K562 (cell line): ENCODE data around the gene PDE8A. TPM values are rescaled to one million over a fixed set of nuclear protein-coding genes. Genes with fewer than 3 reads are reported as not detected.

Experiments
- ARHGAP35 ChIP-seq: fragments of 450-650 bp; IDR thresholded peaks from 2 replicates; pipeline ENCODE4 v1.6.1; 2018; ENCODE audit not compliant: partially characterized antibody
- BRD9 ChIP-seq: fragments of 450-650 bp; IDR thresholded peaks from 2 replicates; pipeline ENCODE4 v1.6.1; 2018; ENCODE audit warnings: low read depth; ENCODE audit not compliant: partially characterized antibody
- CBFA2T2 ChIP-seq: fragments of 450-650 bp; conservative IDR thresholded peaks from 2 replicates; pipeline ENCODE4 v1.6.1; 2017; ENCODE audit warnings: mild to moderate bottlenecking
- CCAR2 ChIP-seq: fragments of 200-400 bp; formaldehyde crosslinking; IDR thresholded peaks from 2 replicates; pipeline ENCODE4 v1.6.1; 2017; ENCODE audit warnings: mild to moderate bottlenecking, low read depth, low read length
- CGGBP1 ChIP-seq: fragments of 250-450 bp; sonication (Bioruptor Pico); IDR thresholded peaks from 2 replicates; pipeline ENCODE4 v1.9.0; 2021; ENCODE audit warnings: mild to moderate bottlenecking
- GTF2F1 ChIP-seq: IDR thresholded peaks from 2 replicates; pipeline ENCODE4 v1.6.1; 2011; ENCODE audit warnings: low read depth, low read length, improper control_type of control experiment
- ID3 ChIP-seq, 2 experiments: fragments of 250-450 bp in 1 of 2; fragments of 450-650 bp in 1 of 2; sonication (Bioruptor Pico) in 1 of 2; IDR thresholded peaks; 2 replicates each; pipeline versions ENCODE4 v1.6.1 to v1.8.0; 2016 to 2021; ENCODE audit warnings: mild to moderate bottlenecking in 2 of 2, moderate library complexity in 2 of 2, missing compliant biosample characterization in 1 of 2, missing genetic modification characterization in 1 of 2
- ILK ChIP-seq: fragments of 450-650 bp; IDR thresholded peaks from 2 replicates; pipeline ENCODE4 v1.6.1; 2016; ENCODE audit warnings: missing genetic modification characterization, low read depth, mild to moderate bottlenecking, missing compliant biosample characterization, moderate library complexity, borderline replicate concordance
- MCM3 ChIP-seq: fragments of 450-650 bp; IDR thresholded peaks from 2 replicates; pipeline ENCODE4 v1.6.1; 2016
- NRF1 ChIP-seq, 2 experiments: fragments of 450-650 bp; IDR thresholded peaks in 1 of 2; conservative IDR thresholded peaks in 1 of 2; 2 replicates each; pipeline ENCODE4 v1.6.1; 2014; ENCODE audit warnings: mild to moderate bottlenecking in 2 of 2
- PREB ChIP-seq: sonication (generic); formaldehyde crosslinking; IDR thresholded peaks from 2 replicates; pipeline ENCODE4 v1.8.1; 2023; ENCODE audit warnings: mild to moderate bottlenecking, missing genetic modification reagents
- PTRF ChIP-seq: fragments of 450-650 bp; IDR thresholded peaks from 2 replicates; pipeline ENCODE4 v1.6.1; 2016; ENCODE audit warnings: mild to moderate bottlenecking, missing genetic modification characterization, missing compliant biosample characterization
- RAD51 ChIP-seq: fragments of 450-650 bp; IDR thresholded peaks from 2 replicates; pipeline ENCODE4 v1.7.1; 2016; ENCODE audit warnings: low read depth, mild to moderate bottlenecking, borderline replicate concordance
- RBM22 ChIP-seq: fragments of 200-400 bp; formaldehyde crosslinking; IDR thresholded peaks from 2 replicates; pipeline ENCODE4 v1.6.1; 2018; ENCODE audit warnings: low read length, low read depth; ENCODE audit not compliant: poor library complexity, severe bottlenecking
- SIN3A ChIP-seq, 2 experiments: fragments of 150-350 bp in 1 of 2; IDR thresholded peaks; 2 replicates each; pipeline ENCODE4 v1.6.1; 2011 to 2016; ENCODE audit warnings: borderline replicate concordance in 2 of 2, low read depth in 2 of 2, low read length in 2 of 2, mild to moderate bottlenecking in 2 of 2, moderate library complexity in 2 of 2; ENCODE audit not compliant: control insufficient read depth in 1 of 2
- SRSF1 ChIP-seq: fragments of 200-400 bp; formaldehyde crosslinking; IDR thresholded peaks from 2 replicates; pipeline ENCODE4 v1.6.1; 2017; ENCODE audit warnings: mild to moderate bottlenecking, low read depth, low read length, moderate library complexity
- TCF7 ChIP-seq: sonication (generic); IDR thresholded peaks from 2 replicates; pipeline ENCODE4 v1.6.1; 2016; ENCODE audit warnings: antibody characterized with exemption, borderline replicate concordance
- UBTF ChIP-seq, 2 experiments: IDR thresholded peaks; 2 replicates each; pipeline ENCODE4 v1.6.1; 2012; ENCODE audit warnings: improper control_type of control experiment in 2 of 2, low read depth in 2 of 2, low read length in 2 of 2, borderline replicate concordance in 1 of 2
- ZBTB49 ChIP-seq: sonication (generic); formaldehyde crosslinking; IDR thresholded peaks from 2 replicates; pipeline ENCODE4 v1.8.0; 2022; ENCODE audit warnings: missing genetic modification reagents, mild to moderate bottlenecking, borderline replicate concordance
- ZNF124 ChIP-seq: sonication (generic); formaldehyde crosslinking; IDR thresholded peaks from 2 replicates; pipeline ENCODE4 v1.8.1; 2022; ENCODE audit warnings: missing genetic modification reagents
- ZNF253 ChIP-seq: fragments of 250-450 bp; sonication (Bioruptor Pico); conservative IDR thresholded peaks from 2 replicates; pipeline ENCODE4 v1.6.1; 2021; ENCODE audit warnings: mild to moderate bottlenecking
- ZNF431 ChIP-seq: sonication (generic); formaldehyde crosslinking; IDR thresholded peaks from 2 replicates; pipeline ENCODE4 v1.8.0; 2022; ENCODE audit warnings: mild to moderate bottlenecking, missing genetic modification reagents
- polyA plus RNA-seq, 8 experiments: library from polyadenylated mRNA; depleted of rRNA in 4 of 8; stranded (reverse) in 5 of 8; unstranded in 3 of 8; fragments of >200 nt; fragmentation: Nextera tagmentation in 2 of 8; fragmentation: Illumina TruSeq in 1 of 8; extraction: Ambion mirVana in 2 of 8; extraction: Trizol in 1 of 8; gene quantifications; 2 replicates each; pipeline versions ENCODE4 v1.2.1 to v1.2.3, GENCODE V29; 2011 to 2014; ENCODE audit warnings: inconsistent platforms in 1 of 8, missing spikeins in 1 of 8
- total RNA-seq, 7 experiments: library from RNA; depleted of rRNA in 6 of 7; stranded (reverse); fragments of >200 nt in 6 of 7; fragmentation: Illumina TruSeq in 2 of 7; extraction: Trizol in 2 of 7; gene quantifications; 2 replicates each; pipeline versions ENCODE4 v1.2.1 to v1.2.3, GENCODE V29; 2011 to 2021; ENCODE audit warnings: low replicate concordance in 1 of 7

The PDE8A gene
- total and polyA plus RNA-seq, 9 of the 15 experiments (the other 6 are each of a cell fraction or from before 2014, with no cell fraction given) = 5.9 to 40.3 (median 19.8) TPM

- TF ChIP-seq UBTF (IDR thresholded peaks at IDR 0.05; ENCODE audit: borderline replicate concordance in 1 of 2, low read depth in 2 of 2, low read length in 2 of 2) = no peak
- TF ChIP-seq GTF2F1 = no peak
- TF ChIP-seq ARHGAP35 = no peak
- TF ChIP-seq BRD9 = no peak
- no peak for TF ChIP-seq ZBTB49
- TF ChIP-seq ZNF124 (CRISPR knock-in tag) = no peak
- TF ChIP-seq TCF7 = no peak
- no peak for TF ChIP-seq PREB
- TF ChIP-seq SIN3A (IDR thresholded peaks at IDR 0.05; ENCODE audit: borderline replicate concordance in 2 of 2, control insufficient read depth in 1 of 2, low read depth in 2 of 2, low read length in 2 of 2) = no peak
- TF ChIP-seq NRF1 (conservative IDR thresholded peaks at IDR 0.05 in 1 of 2, IDR thresholded peaks at IDR 0.05 in 1 of 2) = no peak
- no peak for TF ChIP-seq SRSF1
- no peak for TF ChIP-seq RBM22
- TF ChIP-seq RAD51 = peak; percentile 27; the same call in 1 of the 2 replicates
- no peak for TF ChIP-seq CCAR2
- no peak for TF ChIP-seq ILK (tag)
- no peak for TF ChIP-seq PTRF
- no peak for TF ChIP-seq MCM3
- peak; percentile 57 for TF ChIP-seq CBFA2T2
- TF ChIP-seq ID3 (CRISPR knock-in tag; IDR thresholded peaks at IDR 0.05) = no peak
- TF ChIP-seq ID3 (tag; IDR thresholded peaks at IDR 0.05) = no peak
- TF ChIP-seq CGGBP1 = no peak
- no peak for TF ChIP-seq ZNF253 (CRISPR knock-in tag)
- TF ChIP-seq ZNF431 (CRISPR knock-in tag) = no peak
Observed at GRCh38 chr15:85172846-85173490, 191.3 kb downstream of the PDE8A start (continued).
